ENCODE results near the gene TRERF1. TPM values are rescaled to one million over a fixed set of nuclear protein-coding genes. Genes with fewer than 3 reads are reported as not detected.

The TRERF1 gene
- total RNA-seq, 1 experiment from 2014 or later = 14.5 TPM

DNA sequence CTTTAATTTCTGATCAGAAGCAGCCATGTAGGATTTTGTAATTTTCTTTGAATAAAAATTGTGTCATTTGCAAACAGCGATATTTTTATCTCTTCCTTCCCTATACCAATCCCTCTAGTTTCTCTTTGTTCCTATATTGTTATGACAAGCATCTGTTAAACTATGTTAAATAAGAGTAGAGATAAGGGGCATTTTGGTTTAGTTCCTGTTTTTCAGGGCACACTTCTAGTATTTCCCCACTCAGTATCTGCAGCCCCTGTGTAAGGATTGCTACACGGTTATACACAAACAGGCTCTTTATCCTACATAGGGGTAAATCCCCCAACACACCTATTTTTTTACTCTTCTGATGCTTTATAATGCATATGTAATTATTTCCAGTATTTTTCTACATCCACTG lies 42.1 kb downstream of the TRERF1 start:
- intact Hi-C loops (cut with micrococcal nuclease; ENCODE audit: unreplicated experiment) = no loop called here
- Histone ChIP-seq H3K9me3 (ENCODE audit: insufficient read depth, low read depth) (no peaks in the 10 kb centered on the region), H3K27ac (no peak overlapping the region), H3K9me2 (ENCODE audit: insufficient read depth) (no peaks in the 10 kb centered on the region), H3K79me2 (ENCODE audit: low read depth) (peaks cover 42% of the 10 kb centered on the region), H3F3A (ENCODE audit: insufficient read depth, low read depth) (peaks cover 14% of the 10 kb centered on the region), H3K36me3 (ENCODE audit: low read depth) (no peaks in the 10 kb centered on the region), H4K20me1 (ENCODE audit: insufficient read depth) (no peaks in the 10 kb centered on the region), H3K4me2 (no peak overlapping the region), H3K4me1 (replicated peaks; ENCODE audit: insufficient read depth) (peaks cover 32% of the 10 kb centered on the region), H3K27me3 (ENCODE audit: insufficient read depth, low read depth) (no peaks in the 10 kb centered on the region), H2AFZ (no peak overlapping the region), H3K4me3 (no peak overlapping the region)
- BruUV-seq (replicated peaks) = no TSS peak
- DNase-seq = no peak
- TF ChIP-seq, protein P1, sequence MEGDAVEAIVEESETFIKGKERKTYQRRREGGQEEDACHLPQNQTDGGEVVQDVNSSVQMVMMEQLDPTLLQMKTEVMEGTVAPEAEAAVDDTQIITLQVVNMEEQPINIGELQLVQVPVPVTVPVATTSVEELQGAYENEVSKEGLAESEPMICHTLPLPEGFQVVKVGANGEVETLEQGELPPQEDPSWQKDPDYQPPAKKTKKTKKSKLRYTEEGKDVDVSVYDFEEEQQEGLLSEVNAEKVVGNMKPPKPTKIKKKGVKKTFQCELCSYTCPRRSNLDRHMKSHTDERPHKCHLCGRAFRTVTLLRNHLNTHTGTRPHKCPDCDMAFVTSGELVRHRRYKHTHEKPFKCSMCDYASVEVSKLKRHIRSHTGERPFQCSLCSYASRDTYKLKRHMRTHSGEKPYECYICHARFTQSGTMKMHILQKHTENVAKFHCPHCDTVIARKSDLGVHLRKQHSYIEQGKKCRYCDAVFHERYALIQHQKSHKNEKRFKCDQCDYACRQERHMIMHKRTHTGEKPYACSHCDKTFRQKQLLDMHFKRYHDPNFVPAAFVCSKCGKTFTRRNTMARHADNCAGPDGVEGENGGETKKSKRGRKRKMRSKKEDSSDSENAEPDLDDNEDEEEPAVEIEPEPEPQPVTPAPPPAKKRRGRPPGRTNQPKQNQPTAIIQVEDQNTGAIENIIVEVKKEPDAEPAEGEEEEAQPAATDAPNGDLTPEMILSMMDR (conservative IDR thresholded peaks at IDR 0.05) = no peak
- TF ChIP-seq EZH2 (IDR thresholded peaks at IDR 0.05; ENCODE audit: low read depth) = no peak
- ChIA-PET POLR2A (ENCODE audit: unreplicated experiment) (no interaction called here), CTCF (no interaction called here)

DNA sequence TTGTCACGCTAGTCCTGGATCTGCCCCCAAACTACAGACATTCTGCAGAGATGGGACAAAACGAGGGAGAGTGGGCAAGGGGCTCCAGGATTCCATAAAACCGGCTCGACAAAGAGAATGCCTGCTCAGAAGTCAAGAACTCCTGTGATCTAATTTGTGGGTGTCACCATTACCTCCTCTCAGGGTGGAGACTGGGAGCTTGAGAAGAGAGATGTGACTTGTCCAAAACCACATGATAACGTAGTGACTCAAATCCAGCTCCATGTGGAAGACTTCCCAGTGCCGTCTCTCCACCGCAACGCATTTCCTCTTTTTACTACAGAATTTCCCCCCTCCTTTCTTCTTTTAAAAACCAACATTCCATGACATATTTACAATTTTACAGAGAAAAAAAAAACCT lies 44.3 kb downstream of the TRERF1 start:
- no peak for TF ChIP-seq EZH2 (IDR thresholded peaks at IDR 0.05; ENCODE audit: low read depth)
- TF ChIP-seq, protein P1 (conservative IDR thresholded peaks at IDR 0.05) = no peak
- H3K4me2 ChIP-seq = no peak overlapping the region
- H3K27ac ChIP-seq = peak overlapping the region; percentile 18; the same call in 1 of the 2 replicates
- no TSS peak for BruUV-seq (replicated peaks)
- no peaks in the 10 kb centered on the region for H3K9me3 ChIP-seq (ENCODE audit: insufficient read depth, low read depth)
- no peaks in the 10 kb centered on the region for H4K20me1 ChIP-seq (ENCODE audit: insufficient read depth)
- peak in 1 of 2 experiments; percentile 39 for DNase-seq
- H2AFZ ChIP-seq = no peak overlapping the region
- POLR2A ChIA-PET (ENCODE audit: unreplicated experiment) = interaction anchor here (0.6 kb wide), 1 partner anchor 377 kb away, joined by 8 read pairs; no protein-coding TSS in a partner anchor
- CTCF ChIA-PET = interaction anchor here (0.7 to 0.8 kb wide), 2 partner anchors 41 to 130 kb away, joined by 3 read pairs; no protein-coding TSS in a partner anchor
- H3K36me3 ChIP-seq (ENCODE audit: low read depth) = no peaks in the 10 kb centered on the region
- peaks cover 56% of the 10 kb centered on the region for H3K79me2 ChIP-seq (ENCODE audit: low read depth)
- peaks cover 32% of the 10 kb centered on the region for H3F3A ChIP-seq (ENCODE audit: insufficient read depth, low read depth)
- no peak overlapping the region for H3K4me3 ChIP-seq
- no peaks in the 10 kb centered on the region for H3K9me2 ChIP-seq (ENCODE audit: insufficient read depth)
- H3K27me3 ChIP-seq (ENCODE audit: insufficient read depth, low read depth) = no peaks in the 10 kb centered on the region
- H3K4me1 ChIP-seq (replicated peaks; ENCODE audit: insufficient read depth) = peaks cover 53% of the 10 kb centered on the region
- intact Hi-C loops (cut with micrococcal nuclease; ENCODE audit: unreplicated experiment) = no loop called here

DNA sequence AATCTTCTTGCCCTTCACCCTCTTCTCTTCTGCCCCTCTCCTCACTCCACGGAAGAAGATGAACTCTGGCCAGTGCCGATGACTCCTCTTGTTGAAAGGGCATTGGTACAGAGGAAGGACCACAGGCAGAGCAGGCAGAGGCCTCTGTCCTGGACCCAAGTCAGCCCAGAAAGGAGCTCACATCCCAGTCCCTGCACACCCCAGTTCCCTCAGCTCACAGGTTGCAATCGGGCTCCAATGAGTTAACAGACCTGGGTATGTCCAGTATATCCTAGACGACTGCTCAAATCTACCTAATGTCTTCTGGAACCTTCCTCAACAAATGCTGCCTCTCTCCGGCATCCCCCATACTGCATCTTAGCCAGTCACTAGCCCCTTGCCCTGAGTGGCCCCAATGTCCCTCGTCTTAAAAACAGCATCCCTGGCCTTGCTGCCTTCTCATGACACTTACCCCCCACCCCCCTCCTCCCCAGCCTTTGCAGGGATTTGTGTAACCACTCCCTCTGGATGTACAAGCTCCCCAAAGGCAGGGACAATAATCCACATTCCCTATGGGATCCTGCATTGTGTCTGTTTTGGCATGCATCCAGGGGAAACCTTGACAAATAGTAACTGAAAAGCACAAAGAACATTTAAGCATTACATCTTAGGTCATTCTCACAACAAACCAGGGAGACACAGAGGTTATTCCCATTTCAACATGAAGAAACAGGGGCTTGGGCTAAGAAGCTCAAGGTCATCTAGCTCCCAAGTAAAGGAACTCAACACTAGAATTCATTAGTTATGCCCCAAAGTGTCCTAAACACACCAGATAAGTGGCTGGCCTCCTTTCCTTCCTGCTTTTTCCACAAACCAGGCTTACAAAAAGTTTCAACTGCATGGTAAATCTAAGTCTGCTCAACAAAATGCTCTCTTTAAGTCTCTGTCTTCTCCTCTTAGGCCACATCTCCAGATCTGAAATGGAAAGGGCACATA lies 45.1 kb downstream of the TRERF1 start:
- H3K36me3 ChIP-seq (ENCODE audit: low read depth) = no peaks in the 10 kb centered on the region
- no peak overlapping the region for H3K4me2 ChIP-seq
- no peaks in the 10 kb centered on the region for H3K9me3 ChIP-seq (ENCODE audit: insufficient read depth, low read depth)
- no peak for TF ChIP-seq EZH2 (IDR thresholded peaks at IDR 0.05; ENCODE audit: low read depth)
- TF ChIP-seq, protein P1 (conservative IDR thresholded peaks at IDR 0.05) = no peak
- H3K27ac ChIP-seq = peak overlapping the region; percentile 86
- intact Hi-C loops (cut with micrococcal nuclease; ENCODE audit: unreplicated experiment) = no loop called here
- H2AFZ ChIP-seq = no peak overlapping the region
- H3K9me2 ChIP-seq (ENCODE audit: insufficient read depth) = no peaks in the 10 kb centered on the region
- peaks cover 59% of the 10 kb centered on the region for H3K79me2 ChIP-seq (ENCODE audit: low read depth)
- no peaks in the 10 kb centered on the region for H4K20me1 ChIP-seq (ENCODE audit: insufficient read depth)
- POLR2A ChIA-PET (ENCODE audit: unreplicated experiment) = interaction anchor here (0.5 to 0.6 kb wide), 2 partner anchors 45 to 378 kb away, joined by 6 to 8 read pairs; partner anchors contain the start of gene TRERF1
- no peak overlapping the region for H3K4me3 ChIP-seq
- no peaks in the 10 kb centered on the region for H3K27me3 ChIP-seq (ENCODE audit: insufficient read depth, low read depth)
- peaks cover 32% of the 10 kb centered on the region for H3F3A ChIP-seq (ENCODE audit: insufficient read depth, low read depth)
- no peak for DNase-seq
- CTCF ChIA-PET = interaction anchor here (0.7 to 0.8 kb wide), 2 partner anchors 40 to 131 kb away, joined by 3 read pairs; no protein-coding TSS in a partner anchor
- peaks cover 58% of the 10 kb centered on the region for H3K4me1 ChIP-seq (replicated peaks; ENCODE audit: insufficient read depth)
- no TSS peak for BruUV-seq (replicated peaks)
